GM23338 (cell line): ENCODE results near the gene TSPO2. TPM values are rescaled to one million over a fixed set of nuclear protein-coding genes. Genes with fewer than 3 reads are reported as not detected.
A peak's percentile ranks its signal among the peaks of the same experiment; 100 is the strongest.

Experiments
- ATAC-seq: fragments of 200-7000 bp; cut with Tn5 transposase; 3 replicates; pipeline ENCODE4 v1.9.1; 2020
- DNase-seq: peaks from one replicate; pipeline ENCODE4 v3.0.0-alpha.2; 2015; ENCODE audit warnings: low spot score
- H2AFZ ChIP-seq: fragments of 200-600 bp; sonication (generic); 2 replicates; pipeline ENCODE4 v1.8.0; 2016; ENCODE audit warnings: antibody characterized with exemption, mild to moderate bottlenecking, moderate library complexity
- H3F3A ChIP-seq: fragments of 200-600 bp; sonication (generic); replicated peaks from 2 replicates; pipeline ENCODE4 v1.8.0; 2017; ENCODE audit warnings: antibody characterized with exemption, mixed run types, low read depth
- H3K27ac ChIP-seq: fragments of 200-600 bp; sonication (generic); 2 replicates; pipeline ENCODE4 v1.6.1; 2016; ENCODE audit warnings: low read depth
- H3K27me3 ChIP-seq: fragments of 200-600 bp; sonication (generic); 2 replicates; pipeline ENCODE4 v1.8.0; 2016; ENCODE audit warnings: mild to moderate bottlenecking, mixed run types, moderate library complexity; ENCODE audit not compliant: insufficient read depth
- H3K36me3 ChIP-seq: fragments of 200-600 bp; sonication (generic); 2 replicates; pipeline ENCODE4 v1.8.0; 2016; ENCODE audit warnings: mild to moderate bottlenecking; ENCODE audit not compliant: insufficient read depth
- H3K4me1 ChIP-seq: fragments of 200-600 bp; sonication (generic); 2 replicates; pipeline ENCODE4 v1.8.0; 2016; ENCODE audit warnings: mild to moderate bottlenecking, moderate library complexity; ENCODE audit not compliant: insufficient read depth
- H3K4me2 ChIP-seq: fragments of 200-600 bp; sonication (generic); 2 replicates; pipeline ENCODE4 v1.7.1; 2017; ENCODE audit warnings: mixed run types
- H3K4me3 ChIP-seq: fragments of 200-600 bp; sonication (generic); 2 replicates; pipeline ENCODE4 v1.6.1; 2016; ENCODE audit warnings: mixed run types
- H3K79me2 ChIP-seq: fragments of 200-600 bp; sonication (generic); replicated peaks from 2 replicates; pipeline ENCODE4 v1.8.0; 2017; ENCODE audit warnings: mild to moderate bottlenecking; ENCODE audit not compliant: insufficient read depth
- H3K9me2 ChIP-seq: fragments of 200-600 bp; sonication (generic); 2 replicates; pipeline ENCODE4 v1.8.0; 2017; ENCODE audit not compliant: insufficient read depth
- H4K20me1 ChIP-seq: fragments of 200-600 bp; sonication (generic); replicated peaks from 2 replicates; pipeline ENCODE4 v1.8.0; 2017; ENCODE audit warnings: mild to moderate bottlenecking; ENCODE audit not compliant: insufficient read depth
- H3K27ac Mint-ChIP-seq: 2 replicates; pipeline ENCODE4 v1.8.0; 2020; ENCODE audit warnings: inconsistent platforms, mild to moderate bottlenecking, moderate library complexity, mixed read lengths
- H3K27me3 Mint-ChIP-seq: 3 replicates; pipeline ENCODE4 v1.8.0; 2022; ENCODE audit warnings: low read depth, mild to moderate bottlenecking, moderate library complexity, mixed read lengths, inconsistent platforms; ENCODE audit not compliant: insufficient read depth, poor library complexity
- H3K36me3 Mint-ChIP-seq: 3 replicates; pipeline ENCODE4 v1.8.0; 2021; ENCODE audit warnings: low read depth, mild to moderate bottlenecking, inconsistent platforms, moderate library complexity, mixed read lengths
- H3K4me1 Mint-ChIP-seq: 3 replicates; pipeline ENCODE4 v1.8.0; 2020; ENCODE audit warnings: mild to moderate bottlenecking, inconsistent platforms, mixed read lengths
- H3K4me3 Mint-ChIP-seq: 3 replicates; pipeline ENCODE4 v1.8.0; 2021; ENCODE audit warnings: moderate library complexity, mild to moderate bottlenecking, inconsistent platforms, mixed read lengths
- H3K9me3 Mint-ChIP-seq: 3 replicates; pipeline ENCODE4 v1.8.0; 2020; ENCODE audit warnings: moderate library complexity, mild to moderate bottlenecking, inconsistent platforms, mixed read lengths
- CREB1 ChIP-seq: fragments of 250-450 bp; sonication (Bioruptor Pico); IDR thresholded peaks from 2 replicates; pipeline ENCODE4 v1.5.0; 2020; ENCODE audit warnings: low read depth, mild to moderate bottlenecking, moderate library complexity
- CTCF ChIP-seq, 2 experiments: fragments of 200-600 bp in 1 of 2; sonication (generic) in 1 of 2; conservative IDR thresholded peaks; 2 replicates each; pipeline versions ENCODE4 v1.5.1 to v1.6.1; 2016 to 2017; ENCODE audit warnings: antibody characterized with exemption in 2 of 2, low read depth in 2 of 2, mild to moderate bottlenecking in 2 of 2, moderate library complexity in 1 of 2
- ETS1 ChIP-seq: IDR thresholded peaks from 2 replicates; pipeline ENCODE4 v1.6.1; 2016; ENCODE audit warnings: antibody characterized with exemption
- EZH2 ChIP-seq: fragments of 200-600 bp; sonication (generic); IDR thresholded peaks from one replicate; pipeline ENCODE4 v1.8.0; 2017; ENCODE audit warnings: antibody characterized with exemption, mild to moderate bottlenecking, low read depth; ENCODE audit not compliant: unreplicated experiment
- EZH2phosphoT487 ChIP-seq: fragments of 200-600 bp; sonication (generic); IDR thresholded peaks from one replicate; pipeline ENCODE4 v1.8.1; 2018; ENCODE audit warnings: antibody characterized with exemption; ENCODE audit not compliant: unreplicated experiment
- JUNB ChIP-seq: IDR thresholded peaks from one replicate; pipeline ENCODE4 v1.6.1; 2016; ENCODE audit warnings: antibody characterized with exemption; ENCODE audit not compliant: unreplicated experiment
- NANOG ChIP-seq: IDR thresholded peaks from 2 replicates; pipeline ENCODE4 v1.6.1; 2016; ENCODE audit warnings: antibody characterized with exemption, borderline replicate concordance
- POLR2AphosphoS5 ChIP-seq: IDR thresholded peaks from 2 replicates; pipeline ENCODE4 v1.6.1; 2016; ENCODE audit warnings: antibody characterized with exemption, low read depth
- REST ChIP-seq: IDR thresholded peaks from one replicate; pipeline ENCODE4 v1.6.1; 2018; ENCODE audit warnings: antibody characterized with exemption; ENCODE audit not compliant: unreplicated experiment
- STAT1 ChIP-seq: IDR thresholded peaks from one replicate; pipeline ENCODE4 v1.6.1; 2016; ENCODE audit warnings: antibody characterized with exemption; ENCODE audit not compliant: unreplicated experiment
- ZNF114 ChIP-seq: fragments of 250-450 bp; sonication (Bioruptor Pico); IDR thresholded peaks from 2 replicates; pipeline ENCODE4 v1.5.0; 2020; ENCODE audit warnings: mild to moderate bottlenecking, moderate library complexity
- ZNF331 ChIP-seq: fragments of 250-450 bp; sonication (Bioruptor Pico); IDR thresholded peaks from 2 replicates; pipeline ENCODE4 v1.5.0; 2020; ENCODE audit warnings: low read depth, mild to moderate bottlenecking, moderate library complexity
- ZNF462 ChIP-seq: fragments of 250-450 bp; sonication (Bioruptor Pico); IDR thresholded peaks from 2 replicates; pipeline ENCODE4 v1.5.0; 2020; ENCODE audit warnings: mild to moderate bottlenecking, moderate library complexity
- polyA plus RNA-seq: library from polyadenylated mRNA; unstranded; fragments of >200 nt; fragmentation: Nextera tagmentation; extraction: Ambion mirVana; gene quantifications from 2 replicates; pipeline ENCODE4 v1.2.1, GENCODE V29; 2016
- total RNA-seq: library from RNA; depleted of rRNA; stranded (reverse); fragments of >200 nt; shearing (Covaris generic); gene quantifications from 2 replicates; pipeline ENCODE4 v1.2.3, GENCODE V29; 2014

Gene TSPO2
- total and polyA plus RNA-seq, 2 experiments from 2014 or later: 0.31 TPM; not detected in 1

- Histone ChIP-seq H3K36me3 (no peaks in the 10 kb centered on the region), H3K4me1 (peaks cover 19% of the 10 kb centered on the region), H3K79me2 (no peaks in the 10 kb centered on the region), H3K4me2 (peak overlapping the region; percentile 83), H3K27me3 (no peaks in the 10 kb centered on the region; the same call in 1 of the 2 replicates), H3K4me3 (peak overlapping the region; percentile 58), H3K9me2 (no peaks in the 10 kb centered on the region), H4K20me1 (no peaks in the 10 kb centered on the region), H3K27ac (peak overlapping the region; percentile 36; the same call in 1 of the 2 replicates), H3F3A (no peaks in the 10 kb centered on the region), H2AFZ (peak overlapping the region; percentile 88)
- TF ChIP-seq CTCF (conservative IDR thresholded peaks at IDR 0.05; ENCODE audit: low read depth in 2 of 2) (no peak), ETS1 (no peak), JUNB (no peak), NANOG (no peak), ZNF114 (no peak), ZNF331 (CRISPR knock-in tag) (no peak), EZH2phosphoT487 (no peak), CREB1 (CRISPR knock-in tag) (no peak), POLR2AphosphoS5 (no peak; the same call in 1 of the 2 replicates), ZNF462 (no peak), REST (no peak), STAT1 (no peak), EZH2 (no peak)
- DNase-seq: no peak
- Mint-ChIP-seq H3K36me3 (no peaks in the 10 kb centered on the region; the same call in 2 of the 3 replicates), H3K27ac (peak overlapping the region; percentile 52; the same call in 1 of the 2 replicates), H3K9me3 (no peaks in the 10 kb centered on the region), H3K4me3 (peak overlapping the region; percentile 71), H3K27me3 (peaks cover 15% of the 10 kb centered on the region), H3K4me1 (peaks cover 15% of the 10 kb centered on the region)
- peak; percentile 51 for ATAC-seq
These were observed 13.5 kb upstream of the TSPO2 start for GRCh38 chr6:41028561-41029412.
